Smooth muscle cell (in vitro differentiated cells): ENCODE data around the gene KIAA0586. TPM values are rescaled to one million over a fixed set of nuclear protein-coding genes. Genes with fewer than 3 reads are reported as not detected.
"Not testable (repeated sequence)": the region's sequence is repeated elsewhere in the genome, so short reads cannot be mapped to it uniquely, and the experiment has no call there.

ENCODE experiments used
- DNase-seq: peaks from one replicate; lab custom pipeline; 2025; ENCODE audit not compliant: unreplicated experiment; lab: John Stamatoyannopoulos, UW
- H2AFZ ChIP-seq: fragments of 200-600 bp; sonication (generic); 2 replicates; pipeline ENCODE4 v1.6.0; 2016; ENCODE audit warnings: antibody characterized with exemption, low read depth, mild to moderate bottlenecking
- H3F3A ChIP-seq: fragments of 200-600 bp; sonication (generic); 2 replicates; pipeline ENCODE4 v1.6.0; 2017; ENCODE audit warnings: antibody characterized with exemption, low read depth
- H3K27ac ChIP-seq: fragments of 200-600 bp; sonication (generic); 2 replicates; pipeline ENCODE4 v1.5.1; 2016; ENCODE audit warnings: low read depth, mild to moderate bottlenecking
- H3K27me3 ChIP-seq: fragments of 200-600 bp; sonication (generic); 2 replicates; pipeline ENCODE4 v1.6.1; 2016; ENCODE audit warnings: low read depth, mild to moderate bottlenecking
- H3K36me3 ChIP-seq: fragments of 200-600 bp; sonication (generic); 2 replicates; pipeline ENCODE4 v1.5.1; 2016; ENCODE audit warnings: low read depth
- H3K4me1 ChIP-seq: fragments of 200-600 bp; sonication (generic); 2 replicates; pipeline ENCODE4 v1.5.1; 2016; ENCODE audit warnings: low read depth
- H3K4me2 ChIP-seq: fragments of 200-600 bp; sonication (generic); 2 replicates; pipeline ENCODE4 v1.6.0; 2016; ENCODE audit warnings: mild to moderate bottlenecking
- H3K4me3 ChIP-seq: fragments of 200-600 bp; sonication (generic); 2 replicates; pipeline ENCODE4 v1.5.1; 2016; ENCODE audit warnings: mild to moderate bottlenecking
- H3K79me2 ChIP-seq: fragments of 200-600 bp; sonication (generic); 2 replicates; pipeline ENCODE4 v1.6.0; 2016; ENCODE audit warnings: low read depth, mild to moderate bottlenecking
- H3K9ac ChIP-seq: fragments of 200-600 bp; sonication (generic); 2 replicates; pipeline ENCODE4 v1.6.0; 2016; ENCODE audit warnings: low read depth
- H3K9me3 ChIP-seq: fragments of 200-600 bp; sonication (generic); replicated peaks from 2 replicates; pipeline ENCODE4 v1.5.1; 2016; ENCODE audit warnings: low read depth
- H4K20me1 ChIP-seq: fragments of 200-600 bp; sonication (generic); 2 replicates; pipeline ENCODE4 v1.6.0; 2016; ENCODE audit warnings: low read depth
- CTCF ChIP-seq: fragments of 200-600 bp; sonication (generic); IDR thresholded peaks from 2 replicates; pipeline ENCODE4 v1.5.1; 2017; ENCODE audit warnings: borderline replicate concordance, mild to moderate bottlenecking, antibody characterized with exemption; ENCODE audit not compliant: insufficient read depth, poor library complexity, severe bottlenecking
- WGBS: methylation state at CpG from one replicate; pipeline ENCODE4 v1.1.7; 2016; ENCODE audit warnings: low lambda C conversion rate; 5-methylcytosine and 5-hydroxymethylcytosine counted together
- polyA plus RNA-seq: library from polyadenylated mRNA; unstranded; fragments of >200 nt; fragmentation: Nextera tagmentation; extraction: Ambion mirVana; gene quantifications from 2 replicates; pipeline ENCODE4 v1.2.1, GENCODE V29; 2016
- total RNA-seq: library from RNA; depleted of rRNA; stranded (reverse); fragments of >200 nt; gene quantifications from 2 replicates; pipeline ENCODE4 v1.2.3, GENCODE V29; 2014

Gene KIAA0586
- total and polyA plus RNA-seq, 2 experiments from 2014 or later: 6.5 to 20.0 TPM

- Histone ChIP-seq H3K79me2 (no peaks in the 10 kb centered on the region), H3K36me3 (no peaks in the 10 kb centered on the region), H3K4me3 (no peak overlapping the region), H2AFZ (no peak overlapping the region), H3K27ac (no peak overlapping the region), H4K20me1 (no peaks in the 10 kb centered on the region), H3K9me3 (no peaks in the 10 kb centered on the region), H3K9ac (no peak overlapping the region), H3F3A (no peaks in the 10 kb centered on the region), H3K4me1 (no peaks in the 10 kb centered on the region), H3K27me3 (no peaks in the 10 kb centered on the region), H3K4me2 (no peak overlapping the region)
- no peak for DNase-seq
- TF ChIP-seq CTCF: no peak
- 92% methylated on average over 2 of the region's 2 CpGs for WGBS
Measured at GRCh38 chr14:58477653-58478052, 50.1 kb downstream of the KIAA0586 start.

GRCh38 chr14:58478329-58478728 is 50.8 kb downstream of the KIAA0586 start:
- H2AFZ ChIP-seq, H3K4me2 ChIP-seq, H3K27ac ChIP-seq, H4K20me1 ChIP-seq, H3K27me3 ChIP-seq, H3K9me3 ChIP-seq, H3K9ac ChIP-seq, H3K4me3 ChIP-seq, H3K79me2 ChIP-seq, DNase-seq, H3K36me3 ChIP-seq, H3K4me1 ChIP-seq, H3F3A ChIP-seq: not testable (repeated sequence)
- 99% methylated on average over 5 of the region's 5 CpGs for WGBS

GRCh38 chr14:58479975-58480374 is 52.5 kb downstream of the KIAA0586 start:
- Histone ChIP-seq H2AFZ (no peak overlapping the region), H4K20me1 (no peaks in the 10 kb centered on the region), H3K4me3 (no peak overlapping the region), H3K27me3 (no peaks in the 10 kb centered on the region), H3K4me1 (no peaks in the 10 kb centered on the region), H3K36me3 (no peaks in the 10 kb centered on the region), H3F3A (no peaks in the 10 kb centered on the region), H3K9me3 (no peaks in the 10 kb centered on the region), H3K27ac (no peak overlapping the region), H3K9ac (no peak overlapping the region), H3K4me2 (no peak overlapping the region), H3K79me2 (no peaks in the 10 kb centered on the region)
- no peak for DNase-seq
- TF ChIP-seq CTCF: no peak
- 100% methylated on average over 1 of the region's 1 CpG for WGBS

GRCh38 chr14:58484176-58484575 is 56.7 kb downstream of the KIAA0586 start:
- Histone ChIP-seq H3K4me2 (no peak overlapping the region), H3K4me3 (no peak overlapping the region), H3F3A (no peaks in the 10 kb centered on the region), H3K9ac (no peak overlapping the region), H3K27me3 (no peaks in the 10 kb centered on the region), H3K27ac (no peak overlapping the region), H3K9me3 (no peaks in the 10 kb centered on the region), H3K4me1 (no peaks in the 10 kb centered on the region), H3K79me2 (no peaks in the 10 kb centered on the region), H2AFZ (no peak overlapping the region), H3K36me3 (peaks cover 10% of the 10 kb centered on the region), H4K20me1 (no peaks in the 10 kb centered on the region)
- DNase-seq: no peak
- 29% methylated on average over 1 of the region's 1 CpG for WGBS
- no peak for TF ChIP-seq CTCF
